Ramos (cell line): Measurements from ENCODE around the gene KDM4C.
"Not testable (repeated sequence)": the region's sequence is repeated elsewhere in the genome, so short reads cannot be mapped to it uniquely, and the experiment has no call there.

Source experiments
- in situ Hi-C: fragments of 300-500 bp; cut with MboI; formaldehyde crosslinking; loops from one replicate; pipeline ENCODE4 v1.14.3; 2022; ENCODE audit warnings: low sequenced_read_pairs; ENCODE audit not compliant: unreplicated experiment

The KDM4C gene

DNA sequence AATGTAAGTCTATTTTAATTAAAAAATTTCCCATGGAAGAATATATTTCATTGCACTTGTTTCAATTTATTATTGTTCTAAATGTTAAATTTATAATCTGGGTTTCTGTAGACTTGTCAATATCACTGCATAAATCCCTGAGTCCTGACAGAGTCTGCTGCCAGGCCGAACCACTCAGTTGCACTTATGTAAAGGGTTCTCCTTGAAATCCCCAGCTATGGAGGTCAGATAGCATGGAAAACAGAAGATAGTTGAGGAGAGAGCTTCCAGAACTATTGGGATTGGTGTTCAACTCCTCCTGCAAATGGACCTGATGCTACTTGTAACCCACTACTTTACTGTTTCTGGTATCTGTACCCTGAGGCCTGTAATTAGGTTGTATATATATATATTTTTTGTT, 37.2 kb downstream of the KDM4C start:
- in situ Hi-C loops = no loop called here

DNA sequence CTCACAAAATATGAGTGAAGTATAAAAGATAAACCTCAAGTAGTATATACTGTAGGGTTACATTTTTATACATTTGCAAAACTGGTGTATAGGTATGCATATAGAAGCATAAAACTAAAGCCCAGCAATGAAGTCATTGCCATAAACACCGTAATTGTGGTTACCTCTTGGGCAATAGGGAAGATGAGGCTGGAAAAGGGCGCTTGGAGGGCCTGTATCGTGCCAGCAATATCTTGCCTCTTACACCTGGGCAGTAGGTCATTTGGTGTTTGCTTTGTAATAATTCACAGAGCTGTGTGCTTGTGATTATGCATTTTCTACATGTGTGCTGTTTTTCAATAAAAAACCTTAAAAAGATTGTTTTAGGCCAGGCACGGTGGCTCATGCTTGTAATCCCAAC, 45.2 kb downstream of the KDM4C start:
- in situ Hi-C loops = no loop called here

- in situ Hi-C loops = no loop called here
Observed at GRCh38 chr9:6805532-6805931, 47.8 kb downstream of the KDM4C start.

GRCh38 chr9:6806318-6806717, 48.5 kb downstream of the KDM4C start:
- in situ Hi-C loops = not testable (repeated sequence)

GRCh38 chr9:6807669-6808068, 49.9 kb downstream of the KDM4C start:
- in situ Hi-C loops = not testable (repeated sequence)

- in situ Hi-C loops = no loop called here
Observed at GRCh38 chr9:6811436-6811835, 53.7 kb downstream of the KDM4C start.

- in situ Hi-C loops = no loop called here
Observed at GRCh38 chr9:6816581-6816980, 58.8 kb downstream of the KDM4C start.

DNA sequence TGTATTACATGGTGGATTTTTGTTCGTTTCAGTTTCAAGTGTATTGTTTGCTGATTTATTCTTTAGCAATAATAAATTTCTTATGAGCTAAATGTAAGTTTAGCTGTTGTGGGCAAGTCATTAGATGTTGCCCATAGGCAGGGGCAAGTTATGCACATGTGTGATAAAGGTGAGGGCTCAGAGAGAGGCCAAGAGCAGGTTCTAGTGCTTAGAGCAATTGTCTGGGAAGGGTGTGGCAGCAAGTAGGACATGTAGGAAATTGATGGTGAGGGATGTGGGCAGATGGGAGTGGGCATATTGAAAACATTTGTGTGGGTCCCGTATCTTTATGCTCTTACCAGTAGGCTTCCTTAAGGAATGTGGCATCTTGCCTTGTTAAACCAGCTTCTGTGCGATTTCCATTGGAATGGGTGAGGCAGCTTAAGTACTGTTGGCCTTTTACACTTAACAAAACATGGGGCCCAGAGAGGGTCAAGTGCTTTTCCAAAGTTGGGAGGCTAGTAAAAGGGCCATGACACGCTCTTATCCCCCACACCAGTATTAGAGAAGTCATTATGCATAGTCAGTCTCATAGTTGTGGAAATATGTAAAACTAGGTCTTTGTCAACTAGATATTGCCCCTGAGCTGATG, 60.6 kb downstream of the KDM4C start:
- in situ Hi-C loops = no loop called here

GRCh38 chr9:6819112-6819511, 61.3 kb downstream of the KDM4C start:
- in situ Hi-C loops = no loop called here

- in situ Hi-C loops = no loop called here
Observed at GRCh38 chr9:6819529-6819928, 61.8 kb downstream of the KDM4C start.

GRCh38 chr9:6822696-6823095, 64.9 kb downstream of the KDM4C start:
- in situ Hi-C loops = no loop called here

- in situ Hi-C loops = no loop called here
Observed at GRCh38 chr9:6827439-6828145, 69.8 kb downstream of the KDM4C start.

- in situ Hi-C loops = no loop called here
Observed at GRCh38 chr9:6829027-6829426, 71.3 kb downstream of the KDM4C start.

- in situ Hi-C loops = no loop called here
Observed at GRCh38 chr9:6829536-6829935, 71.8 kb downstream of the KDM4C start.

GRCh38 chr9:6833518-6834192, 75.9 kb downstream of the KDM4C start:
- in situ Hi-C loops = no loop called here

GRCh38 chr9:6834306-6834705, 76.5 kb downstream of the KDM4C start:
- in situ Hi-C loops = no loop called here

DNA sequence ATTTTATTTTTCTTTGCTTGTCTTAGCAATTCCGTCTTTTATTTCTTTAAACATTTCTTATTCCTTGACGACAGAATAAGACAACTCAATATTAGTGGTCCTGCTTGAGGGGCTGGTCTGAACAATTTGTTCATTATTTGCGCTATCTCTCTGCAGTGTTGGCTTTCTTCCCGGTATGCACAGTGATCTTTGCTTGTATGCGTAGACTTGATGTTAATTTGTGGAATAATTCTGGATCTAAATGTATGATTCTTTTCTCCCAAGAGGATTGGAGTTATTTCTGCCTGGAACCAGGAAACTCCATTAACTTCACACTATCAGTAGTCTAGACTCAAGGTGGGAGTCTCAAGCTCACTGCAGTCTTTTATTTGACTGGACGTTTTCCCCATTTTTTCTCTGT, 80.4 kb downstream of the KDM4C start:
- in situ Hi-C loops = no loop called here

DNA sequence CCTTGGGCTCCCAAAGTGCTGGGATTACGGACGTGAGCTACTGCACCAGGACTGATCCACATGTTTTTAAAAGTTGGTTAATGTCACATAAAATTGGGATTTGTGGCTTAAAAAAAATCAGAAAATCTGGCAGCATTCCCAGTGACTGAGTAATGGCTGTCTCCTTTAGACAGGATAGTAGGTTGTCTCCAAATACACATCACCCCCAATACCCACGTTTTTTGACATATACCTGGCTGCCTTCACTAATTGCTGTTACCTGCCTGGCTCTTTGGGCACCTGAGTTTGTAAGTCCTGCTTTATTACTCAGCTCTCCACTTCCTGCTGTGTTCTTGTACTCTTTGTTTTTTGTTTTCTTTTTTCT, 84.8 kb downstream of the KDM4C start:
- in situ Hi-C loops = no loop called here

DNA sequence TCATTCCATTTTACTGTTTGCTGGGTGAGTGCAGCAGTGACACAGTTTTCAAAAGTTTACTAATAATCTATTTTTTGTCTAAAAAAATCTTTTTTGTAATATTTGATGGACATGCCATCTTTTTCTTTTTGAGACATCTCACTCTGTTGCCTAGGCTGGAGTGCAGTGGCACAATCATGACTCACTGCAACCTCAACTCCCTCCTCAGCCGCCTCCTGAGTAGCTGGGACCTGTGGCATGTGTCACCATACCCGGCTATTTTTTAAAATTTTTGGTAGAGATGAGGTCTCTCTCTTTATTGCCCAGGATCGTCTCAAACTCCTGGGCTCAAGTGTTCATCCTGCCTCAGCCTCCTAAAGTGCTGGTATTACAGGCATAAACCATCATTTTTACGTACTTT, 86.0 kb downstream of the KDM4C start:
- in situ Hi-C loops = no loop called here

- in situ Hi-C loops = no loop called here
Observed at GRCh38 chr9:6844267-6844666, 86.5 kb downstream of the KDM4C start.

DNA sequence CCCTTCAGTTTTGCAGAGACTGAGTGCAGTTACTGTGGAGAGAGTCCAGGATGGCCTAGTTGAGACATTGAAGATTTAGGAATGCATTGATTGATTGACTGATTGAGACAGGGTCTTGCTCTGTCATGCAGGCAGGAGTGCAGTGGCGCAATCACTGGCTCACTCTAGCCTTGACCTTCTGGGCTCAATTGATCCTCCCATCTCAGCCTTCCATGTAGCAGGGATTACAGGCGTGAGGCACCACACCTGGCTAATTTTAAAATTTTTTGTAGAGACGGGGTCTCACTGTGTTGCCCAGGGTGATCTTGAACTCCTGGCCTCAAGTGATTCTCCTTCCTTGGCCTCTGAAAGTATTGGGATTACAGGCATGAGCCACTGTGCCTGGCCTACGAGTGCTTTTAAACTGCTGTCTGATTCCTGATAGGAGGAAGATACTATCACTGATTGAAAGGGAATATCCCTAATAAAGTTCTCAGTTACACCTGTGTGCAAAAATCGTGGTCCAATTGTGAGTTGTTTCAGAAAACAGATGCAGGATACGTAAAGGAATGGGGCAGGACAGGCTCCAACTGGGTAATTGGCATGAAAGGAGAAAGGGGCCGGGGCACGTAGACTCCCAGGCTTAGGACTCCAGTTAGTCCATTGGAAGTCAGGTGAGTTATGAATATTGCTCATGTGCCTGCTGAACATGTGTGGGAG, 87.5 kb downstream of the KDM4C start:
- in situ Hi-C loops = no loop called here
